ENCODE measurements around the gene RNLS. TPM values are rescaled to one million over a fixed set of nuclear protein-coding genes. Genes with fewer than 3 reads are reported as not detected.

RNLS gene
- total RNA-seq, 1 donor from 2014 or later = 1.7 TPM

GRCh38 chr10:88617772-88618300 is 34.7 kb upstream of the RNLS start:
- no peaks in the 10 kb centered on the region for H3K36me3 Mint-ChIP-seq (ENCODE audit: unreplicated experiment)
- no peak for TF ChIP-seq CTCF (IDR thresholded peaks at IDR 0.05)
- DNase-seq (ENCODE audit: extremely low spot score, unreplicated experiment) = no peak
- no peaks in the 10 kb centered on the region for H3K9me3 Mint-ChIP-seq (ENCODE audit: unreplicated experiment)
- H3K27me3 Mint-ChIP-seq (ENCODE audit: unreplicated experiment) = peaks cover 2% of the 10 kb centered on the region
- no peak overlapping the region for H3K27ac Mint-ChIP-seq (ENCODE audit: unreplicated experiment)
- no peak overlapping the region for H3K4me3 Mint-ChIP-seq (ENCODE audit: unreplicated experiment)
- no peaks in the 10 kb centered on the region for H3K4me1 Mint-ChIP-seq (ENCODE audit: unreplicated experiment)

- TF ChIP-seq CTCF (IDR thresholded peaks at IDR 0.05) = no peak
- Mint-ChIP-seq H3K9me3 (ENCODE audit: unreplicated experiment) (peaks cover under 1% of the 10 kb centered on the region), H3K27me3 (ENCODE audit: unreplicated experiment) (peaks cover 9% of the 10 kb centered on the region), H3K27ac (ENCODE audit: unreplicated experiment) (no peak overlapping the region), H3K4me3 (ENCODE audit: unreplicated experiment) (no peak overlapping the region), H3K4me1 (ENCODE audit: unreplicated experiment) (no peaks in the 10 kb centered on the region), H3K36me3 (ENCODE audit: unreplicated experiment) (no peaks in the 10 kb centered on the region)
- no peak for DNase-seq (ENCODE audit: extremely low spot score, unreplicated experiment)
These were observed 33.3 kb upstream of the RNLS start for GRCh38 chr10:88616250-88616977.

GRCh38 chr10:88608780-88609179 is 25.7 kb upstream of the RNLS start:
- Mint-ChIP-seq H3K4me3 (ENCODE audit: unreplicated experiment) (no peak overlapping the region), H3K9me3 (ENCODE audit: unreplicated experiment) (peaks cover 4% of the 10 kb centered on the region), H3K4me1 (ENCODE audit: unreplicated experiment) (no peaks in the 10 kb centered on the region), H3K36me3 (ENCODE audit: unreplicated experiment) (no peaks in the 10 kb centered on the region), H3K27me3 (ENCODE audit: unreplicated experiment) (peaks cover 15% of the 10 kb centered on the region), H3K27ac (ENCODE audit: unreplicated experiment) (no peak overlapping the region)
- DNase-seq (ENCODE audit: extremely low spot score, unreplicated experiment) = no peak
- no peak for TF ChIP-seq CTCF (IDR thresholded peaks at IDR 0.05)

- Mint-ChIP-seq H3K4me1 (ENCODE audit: unreplicated experiment) (no peaks in the 10 kb centered on the region), H3K36me3 (ENCODE audit: unreplicated experiment) (no peaks in the 10 kb centered on the region), H3K9me3 (ENCODE audit: unreplicated experiment) (peaks cover 4% of the 10 kb centered on the region), H3K4me3 (ENCODE audit: unreplicated experiment) (no peak overlapping the region), H3K27me3 (ENCODE audit: unreplicated experiment) (peaks cover 15% of the 10 kb centered on the region), H3K27ac (ENCODE audit: unreplicated experiment) (no peak overlapping the region)
- DNase-seq (ENCODE audit: extremely low spot score, unreplicated experiment) = no peak
- no peak for TF ChIP-seq CTCF (IDR thresholded peaks at IDR 0.05)
These were observed 25.1 kb upstream of the RNLS start for GRCh38 chr10:88608052-88608732.

- no peak overlapping the region for H3K4me3 Mint-ChIP-seq (ENCODE audit: unreplicated experiment)
- TF ChIP-seq CTCF (IDR thresholded peaks at IDR 0.05) = no peak
- no peak overlapping the region for H3K27ac Mint-ChIP-seq (ENCODE audit: unreplicated experiment)
- H3K9me3 Mint-ChIP-seq (ENCODE audit: unreplicated experiment) = no peaks in the 10 kb centered on the region
- H3K27me3 Mint-ChIP-seq (ENCODE audit: unreplicated experiment) = no peaks in the 10 kb centered on the region
- DNase-seq (ENCODE audit: extremely low spot score, unreplicated experiment) = no peak
- H3K4me1 Mint-ChIP-seq (ENCODE audit: unreplicated experiment) = no peaks in the 10 kb centered on the region
- H3K36me3 Mint-ChIP-seq (ENCODE audit: unreplicated experiment) = no peaks in the 10 kb centered on the region
These were observed 14.9 kb upstream of the RNLS start for GRCh38 chr10:88598055-88598454.

Measured in osteocyte (in vitro differentiated cells).